HG03520 (cell line): ENCODE data around the gene USPL1.

Experiments
- ATAC-seq: cut with Tn5 transposase; IDR thresholded peaks from one replicate; pipeline ENCODE4 v1.9.1; 2021; ENCODE audit warnings: mild to moderate bottlenecking, moderate library complexity; ENCODE audit not compliant: unreplicated experiment

Gene USPL1

GRCh38 chr13:30656178-30656577 is 38.5 kb downstream of the USPL1 start:
- ATAC-seq, result no peak

DNA sequence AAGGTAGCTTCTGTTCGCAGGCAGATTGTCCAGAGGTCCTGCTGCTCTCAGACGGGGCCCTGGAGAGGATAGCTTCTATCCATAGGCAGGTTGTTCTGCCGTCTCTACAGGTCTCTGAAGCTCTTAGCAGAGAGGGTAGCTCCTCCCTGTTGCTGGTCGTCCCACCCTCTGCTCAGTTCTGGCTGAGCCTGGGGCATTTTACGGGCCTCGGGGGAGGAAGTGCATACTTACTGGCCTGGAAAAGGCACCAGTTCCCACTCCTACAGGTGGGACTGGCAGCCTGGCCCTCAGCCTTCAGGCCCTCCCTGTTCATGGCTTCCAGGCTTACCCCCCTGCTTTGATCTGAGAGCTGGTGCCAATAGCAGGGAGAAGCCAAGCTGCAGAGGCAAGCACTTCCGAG is 42.3 kb downstream of the USPL1 start:
- ATAC-seq, result no peak

- no peak for ATAC-seq
Measured at GRCh38 chr13:30660796-30661195, 43.1 kb downstream of the USPL1 start.

GRCh38 chr13:30664689-30665275 is 47.1 kb downstream of the USPL1 start:
- ATAC-seq, result no peak

GRCh38 chr13:30665638-30666037 is 47.9 kb downstream of the USPL1 start:
- ATAC-seq, result no peak

GRCh38 chr13:30666113-30666512 is 48.4 kb downstream of the USPL1 start:
- ATAC-seq, result no peak

DNA sequence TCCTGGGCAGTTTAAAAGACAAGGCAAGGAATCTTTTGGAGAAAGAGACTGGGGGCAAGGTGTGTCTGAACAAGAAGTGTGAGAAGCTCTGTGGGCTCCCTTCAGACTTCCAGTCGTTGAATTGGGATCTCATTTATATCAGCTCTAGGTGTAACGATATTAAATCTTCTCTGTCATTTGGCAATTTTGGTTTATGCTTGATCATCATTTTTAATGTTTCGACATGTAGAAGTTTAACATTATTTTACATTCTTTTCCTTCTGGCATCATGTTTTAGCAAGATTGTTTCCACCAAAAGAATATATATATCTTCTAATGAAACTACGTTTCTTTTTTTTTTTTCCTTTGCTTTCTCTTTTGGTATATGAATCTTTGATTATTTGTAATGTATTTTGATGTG is 49.3 kb downstream of the USPL1 start:
- no peak for ATAC-seq

GRCh38 chr13:30668312-30668711 is 50.6 kb downstream of the USPL1 start:
- ATAC-seq, result no peak

DNA sequence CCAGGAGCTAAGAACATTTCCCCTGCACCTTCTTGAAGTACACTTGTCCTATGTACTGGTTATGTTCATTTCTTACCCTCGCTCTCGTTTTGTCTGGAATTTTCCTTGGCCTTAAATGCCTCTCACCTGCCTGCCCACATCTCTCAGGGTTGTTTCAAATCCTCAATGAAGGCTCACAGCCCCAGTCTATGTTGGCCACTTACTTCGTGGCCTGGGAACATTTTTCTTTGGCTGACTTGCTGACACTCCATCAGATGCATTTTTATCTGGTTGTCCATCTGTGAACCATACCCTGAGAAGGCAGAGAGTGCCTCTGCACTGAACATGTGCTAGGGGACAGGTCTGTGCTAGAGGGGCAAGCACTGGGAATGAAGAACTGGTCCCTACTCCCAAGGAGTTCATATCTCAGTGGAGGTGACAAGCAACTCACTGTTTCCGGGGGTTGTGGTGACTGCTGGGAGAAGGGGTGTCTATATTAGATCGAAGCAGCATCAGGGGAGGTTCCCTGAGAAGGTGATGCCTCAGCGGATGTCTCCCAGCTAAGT is 53.6 kb downstream of the USPL1 start:
- no peak for ATAC-seq

DNA sequence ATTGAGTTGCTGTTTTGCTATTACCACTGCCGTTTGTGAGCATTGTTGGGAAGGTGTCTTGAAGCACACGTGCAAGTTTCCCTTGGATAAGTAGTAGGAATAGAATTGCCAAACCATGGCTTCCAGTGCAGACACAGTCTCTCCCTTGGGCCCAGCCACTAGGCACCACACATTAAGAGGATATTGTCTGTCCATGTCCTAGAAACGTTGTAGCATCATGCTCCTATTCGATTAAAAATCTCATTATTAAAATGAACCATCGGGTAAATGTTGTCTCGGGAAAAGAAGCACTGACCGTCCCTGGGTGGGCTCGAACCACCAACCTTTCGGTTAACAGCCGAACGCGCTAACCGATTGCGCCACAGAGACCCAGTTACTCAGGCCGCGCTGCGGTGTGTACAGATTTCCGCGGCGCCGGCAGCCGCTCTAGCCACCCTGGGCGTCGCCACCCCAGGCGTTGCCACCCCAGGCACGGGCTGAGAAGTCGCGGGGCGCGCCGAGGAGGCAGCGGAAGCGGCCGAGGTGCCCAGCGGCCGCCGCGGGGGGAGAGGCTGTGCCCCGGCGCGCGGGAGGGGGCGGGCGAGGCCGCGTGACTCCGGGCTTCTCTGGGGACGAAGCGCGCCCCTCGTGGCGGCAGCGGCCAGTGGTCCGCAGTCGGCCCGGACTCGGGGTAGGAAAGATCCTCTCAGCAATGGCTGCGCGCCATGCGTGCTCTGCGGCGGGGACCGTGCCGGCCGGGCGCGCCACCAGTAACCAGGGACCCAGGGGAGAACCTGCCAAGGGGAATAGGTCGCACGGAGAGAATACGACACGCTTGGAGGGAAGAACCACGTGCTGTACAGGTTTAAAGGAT is 56.2 kb downstream of the USPL1 start:
- ATAC-seq, result peak; percentile 89

- no peak for ATAC-seq
Measured at GRCh38 chr13:30675717-30676116, 58.0 kb downstream of the USPL1 start.

GRCh38 chr13:30676672-30677071 is 59.0 kb downstream of the USPL1 start:
- ATAC-seq, result no peak

- no peak for ATAC-seq
Measured at GRCh38 chr13:30679483-30680330, 62.0 kb downstream of the USPL1 start.

- no peak for ATAC-seq
Measured at GRCh38 chr13:30681843-30682242, 64.1 kb downstream of the USPL1 start.

- no peak for ATAC-seq
Measured at GRCh38 chr13:30685320-30685859, 67.7 kb downstream of the USPL1 start.

DNA sequence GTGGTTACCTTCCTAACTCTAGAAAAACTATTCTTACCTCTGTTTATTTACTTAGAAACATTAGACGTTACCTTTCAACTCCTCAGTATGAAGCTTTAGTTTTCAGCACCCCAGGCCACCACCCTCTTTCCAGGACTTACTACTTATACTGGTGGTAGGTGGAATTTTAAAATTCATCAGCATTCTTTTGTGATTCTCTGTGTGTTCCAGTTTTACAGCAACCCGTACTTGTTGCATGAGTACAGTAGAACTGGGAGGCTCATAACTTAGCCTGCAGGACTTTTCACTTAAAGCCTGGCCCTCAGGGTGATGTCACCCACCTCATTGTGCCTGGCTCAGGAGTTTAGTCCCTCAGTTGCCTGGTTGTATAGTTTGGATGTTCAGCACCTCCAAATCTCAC is 68.3 kb downstream of the USPL1 start:
- ATAC-seq, result no peak

GRCh38 chr13:30687601-30688000 is 69.9 kb downstream of the USPL1 start:
- no peak for ATAC-seq

DNA sequence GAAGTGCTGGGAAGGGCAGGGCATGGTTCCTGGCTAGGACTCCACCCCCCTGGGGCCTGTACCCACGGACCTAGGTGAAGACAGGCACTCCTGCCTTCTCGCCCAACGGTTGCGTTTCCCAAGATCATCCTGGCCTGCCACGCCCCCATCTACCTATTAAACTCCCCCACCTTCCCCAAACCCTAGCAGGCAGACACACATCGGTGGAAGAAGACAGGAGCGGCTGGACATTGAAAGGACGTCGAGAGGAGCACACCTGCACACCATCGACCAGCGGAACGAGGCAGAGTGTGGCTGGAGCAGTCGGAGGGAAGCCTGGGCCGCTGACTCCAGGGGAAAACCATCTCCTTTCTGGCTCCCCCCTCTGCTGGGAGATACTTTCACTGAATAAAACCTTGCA is 72.0 kb downstream of the USPL1 start:
- no peak for ATAC-seq

GRCh38 chr13:30690282-30691188 is 72.8 kb downstream of the USPL1 start:
- peak; percentile 64 for ATAC-seq

GRCh38 chr13:30692113-30692512 is 74.4 kb downstream of the USPL1 start:
- no peak for ATAC-seq
